ENCODE results near the gene SUPT4H1.
"Not testable (repeated sequence)": the region's sequence is repeated elsewhere in the genome, so short reads cannot be mapped to it uniquely, and the experiment has no call there.

Gene SUPT4H1

GRCh38 chr17:58362368-58363014, 10.5 kb upstream of the SUPT4H1 start:
- DNase-seq: no peak

GRCh38 chr17:58360296-58361063, 8.5 kb upstream of the SUPT4H1 start:
- DNase-seq: no peak

GRCh38 chr17:58358408-58359172, 6.6 kb upstream of the SUPT4H1 start:
- DNase-seq: no peak

GRCh38 chr17:58357312-58358297, 5.6 kb upstream of the SUPT4H1 start:
- no peak for DNase-seq

- no peak for DNase-seq
Observed at GRCh38 chr17:58356231-58356630, 4.2 kb upstream of the SUPT4H1 start.

GRCh38 chr17:58354541-58355216, 2.7 kb upstream of the SUPT4H1 start:
- DNase-seq: no peak

- no peak for DNase-seq
Observed at GRCh38 chr17:58353389-58353825, 1.4 kb upstream of the SUPT4H1 start.

- DNase-seq: no peak
Observed at GRCh38 chr17:58352596-58353388, 791 bp upstream of the SUPT4H1 start.

GRCh38 chr17:58351182-58351581, 819 bp downstream of the SUPT4H1 start:
- DNase-seq: no peak

- DNase-seq: no peak
Observed at GRCh38 chr17:58348038-58348437, 4.0 kb downstream of the SUPT4H1 start.

GRCh38 chr17:58345500-58345899, 6.5 kb downstream of the SUPT4H1 start:
- no peak for DNase-seq

GRCh38 chr17:58344791-58345157, 7.2 kb downstream of the SUPT4H1 start:
- DNase-seq: no peak

- DNase-seq: no peak
Observed at GRCh38 chr17:58344047-58344790, 7.8 kb downstream of the SUPT4H1 start.

- DNase-seq: no peak
Observed at GRCh38 chr17:58343131-58343530, 8.9 kb downstream of the SUPT4H1 start.

GRCh38 chr17:58341861-58342475, 10.0 kb downstream of the SUPT4H1 start:
- no peak for DNase-seq

- not testable (repeated sequence) for DNase-seq
Observed at GRCh38 chr17:58341136-58341860, 10.7 kb downstream of the SUPT4H1 start.

- DNase-seq: no peak
Observed at GRCh38 chr17:58340405-58340876, 11.6 kb downstream of the SUPT4H1 start.

- no peak for DNase-seq
Observed at GRCh38 chr17:58339755-58340404, 12.1 kb downstream of the SUPT4H1 start.
